ENCODE results near the gene TBC1D26.

DNA sequence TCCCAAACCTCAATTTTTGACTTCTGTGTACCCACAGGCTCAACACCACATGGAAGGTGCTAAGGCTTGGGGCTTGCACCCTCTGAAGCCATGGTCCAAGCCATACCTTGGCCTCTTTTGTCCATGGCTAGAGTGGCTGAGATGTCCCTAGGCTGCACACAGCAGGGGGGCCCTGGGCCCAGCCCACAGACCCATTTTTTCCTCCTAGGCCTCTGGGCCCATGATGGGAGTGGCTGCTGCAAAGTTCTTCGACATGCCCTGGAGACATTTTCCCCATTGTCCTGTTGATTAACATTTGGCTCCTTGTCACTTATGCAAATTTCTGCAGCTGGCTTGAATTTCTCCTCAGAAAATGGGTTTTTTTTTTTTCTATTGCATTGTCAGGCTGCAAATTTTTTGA lies 47.0 kb downstream of the TBC1D26 start:
- TF ChIP-seq, protein P1, sequence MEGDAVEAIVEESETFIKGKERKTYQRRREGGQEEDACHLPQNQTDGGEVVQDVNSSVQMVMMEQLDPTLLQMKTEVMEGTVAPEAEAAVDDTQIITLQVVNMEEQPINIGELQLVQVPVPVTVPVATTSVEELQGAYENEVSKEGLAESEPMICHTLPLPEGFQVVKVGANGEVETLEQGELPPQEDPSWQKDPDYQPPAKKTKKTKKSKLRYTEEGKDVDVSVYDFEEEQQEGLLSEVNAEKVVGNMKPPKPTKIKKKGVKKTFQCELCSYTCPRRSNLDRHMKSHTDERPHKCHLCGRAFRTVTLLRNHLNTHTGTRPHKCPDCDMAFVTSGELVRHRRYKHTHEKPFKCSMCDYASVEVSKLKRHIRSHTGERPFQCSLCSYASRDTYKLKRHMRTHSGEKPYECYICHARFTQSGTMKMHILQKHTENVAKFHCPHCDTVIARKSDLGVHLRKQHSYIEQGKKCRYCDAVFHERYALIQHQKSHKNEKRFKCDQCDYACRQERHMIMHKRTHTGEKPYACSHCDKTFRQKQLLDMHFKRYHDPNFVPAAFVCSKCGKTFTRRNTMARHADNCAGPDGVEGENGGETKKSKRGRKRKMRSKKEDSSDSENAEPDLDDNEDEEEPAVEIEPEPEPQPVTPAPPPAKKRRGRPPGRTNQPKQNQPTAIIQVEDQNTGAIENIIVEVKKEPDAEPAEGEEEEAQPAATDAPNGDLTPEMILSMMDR (IDR thresholded peaks at IDR 0.05) = no peak
- no peak for TF ChIP-seq POLR2A (IDR thresholded peaks at IDR 0.05)
